Coronary artery (tissue), 2 donors: ENCODE data around the gene DOCK9.
A peak's percentile ranks its signal among the peaks of the same experiment; 100 is the strongest.

Experiments used
- DNase-seq: peaks from one replicate; pipeline ENCODE4 v3.0.0-alpha.2; 2017; ENCODE audit warnings: low spot score
- H3K27ac ChIP-seq, 2 donors: fragments of 200-600 bp; sonication (generic); one replicate each; pipeline ENCODE4 v1.5.1; 2016 to 2019
- H3K4me3 ChIP-seq: fragments of 200-600 bp; sonication (generic); 2 replicates; pipeline ENCODE4 v1.5.1; 2016; ENCODE audit warnings: mild to moderate bottlenecking, moderate library complexity
- CTCF ChIP-seq: fragments of 200-600 bp; sonication (generic); IDR thresholded peaks from one replicate; pipeline ENCODE4 v1.5.1; 2019; ENCODE audit warnings: antibody characterized with exemption

DOCK9 gene

GRCh38 chr13:98942485-98942884 is 35.4 kb downstream of the DOCK9 start:
- TF ChIP-seq CTCF, result no peak
- Histone ChIP-seq H3K27ac (no peak overlapping the region), H3K4me3 (no peak overlapping the region)
- no peak for DNase-seq

GRCh38 chr13:98941536-98941935 is 36.3 kb downstream of the DOCK9 start:
- DNase-seq, result no peak
- Histone ChIP-seq H3K27ac (no peak overlapping the region), H3K4me3 (no peak overlapping the region)
- no peak for TF ChIP-seq CTCF

GRCh38 chr13:98941126-98941525 is 36.7 kb downstream of the DOCK9 start:
- DNase-seq, result no peak
- H3K4me3 ChIP-seq, result no peak overlapping the region
- no peak for TF ChIP-seq CTCF
- H3K27ac ChIP-seq, result peak overlapping the region in 1 of 2 donors; percentile 39

DNA sequence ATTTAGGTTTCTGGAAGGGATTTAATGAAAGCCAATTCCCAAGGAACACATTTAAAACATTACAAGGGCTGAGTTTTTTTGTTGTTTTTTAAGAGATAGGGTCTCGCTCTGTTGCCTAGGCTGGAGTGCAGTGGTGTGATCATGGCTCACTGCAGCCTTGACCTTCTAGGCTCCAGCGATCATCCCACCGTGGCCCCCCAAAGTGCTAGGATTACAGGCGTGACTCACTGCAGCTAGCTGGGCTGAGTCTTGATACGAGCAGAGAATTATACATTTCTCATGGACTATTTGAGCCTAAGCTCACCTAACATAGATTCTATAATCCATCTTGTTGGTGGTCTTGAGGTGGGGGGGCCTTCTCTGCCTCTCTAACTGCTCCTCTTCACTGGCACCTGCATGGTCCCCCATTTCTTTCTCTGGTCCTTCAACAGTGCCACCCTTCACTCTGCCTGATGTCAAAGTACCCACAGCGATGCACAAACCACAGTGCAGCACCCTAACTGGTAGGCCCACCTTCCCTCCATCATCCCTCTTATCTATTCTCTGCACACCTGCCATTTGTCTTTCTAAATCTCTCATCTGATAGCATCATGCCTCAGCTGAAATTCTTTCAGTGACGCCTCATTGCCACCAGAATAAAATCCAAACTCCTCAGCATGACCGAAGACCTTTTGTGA is 37.4 kb downstream of the DOCK9 start:
- H3K27ac ChIP-seq, result peak overlapping the region in 1 of 2 donors; percentile 39

GRCh38 chr13:98939660-98940191 is 38.1 kb downstream of the DOCK9 start:
- no peak for DNase-seq
- no peak for TF ChIP-seq CTCF
- Histone ChIP-seq H3K4me3 (no peak overlapping the region), H3K27ac (peak overlapping the region in 1 of 2 donors; percentile 39)

More for the DNA sequence above, 37.4 kb downstream of the DOCK9 start:
- no peak for TF ChIP-seq CTCF
- no peak overlapping the region for H3K4me3 ChIP-seq
- no peak for DNase-seq

DNA sequence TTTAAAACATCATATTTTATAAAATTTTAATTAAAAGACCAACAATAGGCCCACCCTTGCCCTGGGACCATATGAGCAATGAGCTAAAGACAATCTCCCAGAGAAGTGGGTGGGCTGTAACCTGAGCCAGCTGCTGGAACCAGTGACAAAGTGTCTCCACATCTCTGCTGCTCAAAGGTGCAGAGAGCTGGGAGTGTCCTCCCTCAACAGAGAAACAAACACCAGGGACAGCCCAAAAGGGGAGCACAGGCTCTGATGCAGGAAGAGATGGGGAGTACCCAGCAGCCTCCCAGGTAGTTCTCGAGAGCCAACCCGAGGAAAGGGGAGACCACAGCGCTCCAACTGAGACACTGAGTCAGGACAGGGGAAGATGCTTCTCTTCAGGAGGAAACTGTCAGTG is 39.1 kb downstream of the DOCK9 start:
- Histone ChIP-seq H3K27ac (peak overlapping the region in 1 of 2 donors; percentile 39), H3K4me3 (no peak overlapping the region)
- no peak for TF ChIP-seq CTCF
- DNase-seq, result no peak

DNA sequence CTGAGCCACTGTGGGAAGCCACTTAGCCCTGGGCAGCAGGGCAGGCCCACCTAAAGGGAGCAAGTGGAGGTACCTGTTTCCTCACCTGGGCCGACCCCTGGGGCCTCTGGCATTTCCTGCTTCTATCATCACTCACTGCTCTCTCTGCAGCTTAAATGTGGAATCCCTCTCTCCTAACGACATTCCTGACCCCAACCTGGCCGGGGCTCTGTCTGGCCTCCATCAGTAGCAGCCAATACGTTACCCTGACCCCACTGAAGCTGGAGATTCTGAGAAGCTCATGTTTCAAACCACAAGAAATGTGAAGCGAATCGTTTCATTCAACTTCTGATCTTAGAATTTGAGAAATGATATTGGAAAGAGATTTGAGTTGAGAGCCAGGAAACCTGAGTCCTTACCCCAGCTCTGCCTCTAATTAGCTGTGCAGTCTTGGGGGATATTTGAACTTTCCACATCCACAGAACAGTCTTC is 39.9 kb downstream of the DOCK9 start:
- no peak overlapping the region for H3K27ac ChIP-seq
- H3K4me3 ChIP-seq, result no peak overlapping the region
- TF ChIP-seq CTCF, result no peak
- DNase-seq, result no peak
